ENCODE measurements around the gene HAVCR2.

DNA sequence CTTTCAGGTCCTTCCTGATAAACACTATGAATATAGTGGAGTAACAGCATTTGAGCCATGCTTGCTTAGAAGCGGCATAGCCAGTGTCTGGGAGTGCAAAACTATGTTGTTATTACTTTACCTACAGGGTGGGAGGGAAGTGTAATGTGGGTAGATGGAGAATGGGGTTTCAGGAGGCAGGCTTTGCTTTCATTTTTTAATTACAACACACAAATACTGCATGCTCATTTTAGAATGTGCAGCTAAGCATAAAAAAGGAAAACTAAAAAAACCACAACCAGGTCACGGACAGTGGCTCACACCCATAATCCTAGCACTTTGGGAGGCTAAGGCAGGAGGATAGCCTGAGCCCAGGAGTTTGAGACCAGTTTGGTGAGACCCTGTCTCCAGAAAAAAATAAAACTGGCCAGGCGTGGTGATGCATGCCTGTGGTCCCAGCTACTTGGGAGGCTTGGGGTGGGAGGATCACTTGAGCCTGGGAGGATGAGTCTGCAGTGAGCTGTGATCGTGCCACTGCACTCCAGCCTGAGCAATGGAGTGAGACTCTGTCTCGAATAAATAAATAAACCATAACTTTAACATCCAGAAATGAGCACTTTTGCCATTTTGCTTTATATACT, 70.2 kb downstream of the HAVCR2 start:
- TF ChIP-seq POLR2AphosphoS5 (IDR thresholded peaks at IDR 0.05; ENCODE audit: low read depth, low read length), result no peak
- no peak for TF ChIP-seq POLR2A (IDR thresholded peaks at IDR 0.05; ENCODE audit: low read depth, low read length)

Data from GM12891 (cell line).